Gastroesophageal sphincter (tissue), 3 donors: ENCODE results near the gene NLGN1.

ENCODE experiments used
- EP300 ChIP-seq: sonication (generic); formaldehyde crosslinking; IDR thresholded peaks from one replicate; pipeline ENCODE4 v1.6.1; 2017; ENCODE audit warnings: antibody characterized with exemption, mild to moderate bottlenecking
- POLR2A ChIP-seq, 2 donors: fragments of 450-650 bp; IDR thresholded peaks; one replicate each; pipeline ENCODE4 v1.6.1; 2017; ENCODE audit warnings: antibody characterized with exemption in 2 of 2, mild to moderate bottlenecking in 2 of 2, moderate library complexity in 1 of 2
- TF ChIP-seq, protein P1 (sequence below), 4 experiments: fragments of 200-600 bp in 2 of 4; fragments of 450-650 bp in 2 of 4; sonication (generic) in 1 of 4; IDR thresholded peaks; one replicate each; pipeline ENCODE4 v1.5.1; 2017 to 2019; ENCODE audit warnings: antibody characterized with exemption in 4 of 4, mild to moderate bottlenecking in 2 of 4, moderate library complexity in 2 of 4

DNA sequence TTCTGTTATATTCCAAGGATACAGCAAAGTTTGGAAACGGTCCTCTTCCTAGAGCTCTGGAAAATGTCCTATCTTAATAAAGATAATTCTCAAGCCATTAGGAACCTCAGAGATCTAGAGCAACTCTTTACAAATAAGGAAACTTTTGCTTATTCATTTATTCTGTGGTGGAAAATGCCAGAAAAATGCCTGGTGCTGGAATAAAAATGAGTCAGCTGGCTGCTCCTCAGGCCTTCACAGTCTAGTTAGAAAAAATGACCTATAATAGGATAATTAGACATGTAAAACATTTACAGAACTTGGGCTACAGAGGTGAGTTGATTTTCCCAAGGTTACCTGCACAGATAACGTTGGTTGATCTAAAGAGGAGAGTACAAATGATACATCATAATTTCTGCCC lies 372.5 kb downstream of the NLGN1 start:
- TF ChIP-seq, protein P1, sequence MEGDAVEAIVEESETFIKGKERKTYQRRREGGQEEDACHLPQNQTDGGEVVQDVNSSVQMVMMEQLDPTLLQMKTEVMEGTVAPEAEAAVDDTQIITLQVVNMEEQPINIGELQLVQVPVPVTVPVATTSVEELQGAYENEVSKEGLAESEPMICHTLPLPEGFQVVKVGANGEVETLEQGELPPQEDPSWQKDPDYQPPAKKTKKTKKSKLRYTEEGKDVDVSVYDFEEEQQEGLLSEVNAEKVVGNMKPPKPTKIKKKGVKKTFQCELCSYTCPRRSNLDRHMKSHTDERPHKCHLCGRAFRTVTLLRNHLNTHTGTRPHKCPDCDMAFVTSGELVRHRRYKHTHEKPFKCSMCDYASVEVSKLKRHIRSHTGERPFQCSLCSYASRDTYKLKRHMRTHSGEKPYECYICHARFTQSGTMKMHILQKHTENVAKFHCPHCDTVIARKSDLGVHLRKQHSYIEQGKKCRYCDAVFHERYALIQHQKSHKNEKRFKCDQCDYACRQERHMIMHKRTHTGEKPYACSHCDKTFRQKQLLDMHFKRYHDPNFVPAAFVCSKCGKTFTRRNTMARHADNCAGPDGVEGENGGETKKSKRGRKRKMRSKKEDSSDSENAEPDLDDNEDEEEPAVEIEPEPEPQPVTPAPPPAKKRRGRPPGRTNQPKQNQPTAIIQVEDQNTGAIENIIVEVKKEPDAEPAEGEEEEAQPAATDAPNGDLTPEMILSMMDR (IDR thresholded peaks at IDR 0.05): no peak
- TF ChIP-seq POLR2A (IDR thresholded peaks at IDR 0.05) (no peak), EP300 (no peak)
